Endodermal cell (in vitro differentiated cells): ENCODE results near the gene SSBP4. TPM values are rescaled to one million over a fixed set of nuclear protein-coding genes. Genes with fewer than 3 reads are reported as not detected.

ENCODE experiments used
- DNase-seq: peaks from one replicate; pipeline ENCODE4 v3.0.0-alpha.2; 2017
- H3K27ac ChIP-seq: 2 replicates; pipeline ENCODE4 v1.5.1; 2013; ENCODE audit warnings: mild to moderate bottlenecking, low read depth, low read length, moderate library complexity
- H3K27me3 ChIP-seq: 2 replicates; pipeline ENCODE4 v1.6.1; 2013; ENCODE audit warnings: mild to moderate bottlenecking, low read length, moderate library complexity; ENCODE audit not compliant: insufficient read depth, control insufficient read depth, poor library complexity, severe bottlenecking
- H3K36me3 ChIP-seq: 2 replicates; pipeline ENCODE4 v1.7.0; 2013; ENCODE audit warnings: mild to moderate bottlenecking, low read length, moderate library complexity; ENCODE audit not compliant: control insufficient read depth, insufficient read depth
- H3K4me1 ChIP-seq: one replicate; pipeline ENCODE4 v1.7.0; 2013; ENCODE audit warnings: low read length; ENCODE audit not compliant: control insufficient read depth, insufficient read depth
- H3K4me3 ChIP-seq: 2 replicates; pipeline ENCODE4 v1.5.1; 2013; ENCODE audit warnings: mild to moderate bottlenecking, low read length, moderate library complexity
- H3K9ac ChIP-seq: 2 replicates; pipeline ENCODE4 v1.6.1; 2013; ENCODE audit warnings: mild to moderate bottlenecking, low read length, moderate library complexity; ENCODE audit not compliant: poor library complexity, severe bottlenecking; ENCODE audit errors: extremely low read depth
- H3K9me3 ChIP-seq: 2 replicates; pipeline ENCODE4 v1.6.1; 2013; ENCODE audit warnings: mild to moderate bottlenecking, low read length, moderate library complexity; ENCODE audit not compliant: control insufficient read depth
- H3K27ac Mint-ChIP-seq: 2 replicates; pipeline ENCODE4 v1.8.0; 2020; ENCODE audit warnings: mixed read lengths
- H3K27me3 Mint-ChIP-seq: 2 replicates; pipeline ENCODE4 v1.8.0; 2021; ENCODE audit warnings: mild to moderate bottlenecking, mixed read lengths; ENCODE audit not compliant: insufficient read depth
- H3K36me3 Mint-ChIP-seq: 2 replicates; pipeline ENCODE4 v1.8.0; 2020; ENCODE audit warnings: low read depth, mixed read lengths
- H3K4me1 Mint-ChIP-seq: 2 replicates; pipeline ENCODE4 v1.8.0; 2020; ENCODE audit warnings: mixed read lengths
- H3K4me3 Mint-ChIP-seq: 2 replicates; pipeline ENCODE4 v1.8.0; 2020; ENCODE audit warnings: mild to moderate bottlenecking, moderate library complexity, mixed read lengths
- H3K9me3 Mint-ChIP-seq: 2 replicates; pipeline ENCODE4 v1.8.0; 2020; ENCODE audit warnings: mild to moderate bottlenecking, mixed read lengths
- WGBS, 2 experiments: methylation state at CpG; one replicate each; pipeline versions ENCODE4 v1.1.5 to v1.1.7; 2013; ENCODE audit warnings: missing lambda C conversion rate in 2 of 2, mixed read lengths in 1 of 2; ENCODE audit not compliant: insufficient coverage in 1 of 2, insufficient read length in 1 of 2; 5-methylcytosine and 5-hydroxymethylcytosine counted together
- total RNA-seq, 2 donors: library from RNA; stranded (reverse); fragmentation: NEBNext Ultra II Directional in 1 of 2; extraction: Animal tissue kit (Norgen Biotek cat#: 25700) in 1 of 2; gene quantifications; 2 replicates in 1 of 2; 3 replicates in 1 of 2; pipeline ENCODE4 v1.2.1, GENCODE V29; 2021
- TF ChIP-seq, protein P1 (sequence below): fragments of 200-600 bp; sonication (generic); conservative IDR thresholded peaks from 2 replicates; pipeline ENCODE4 v1.5.0; 2021; ENCODE audit warnings: antibody characterized with exemption, mild to moderate bottlenecking

Gene SSBP4
- total RNA-seq, 2 donors from 2014 or later: 35.9 to 43.5 TPM

DNA sequence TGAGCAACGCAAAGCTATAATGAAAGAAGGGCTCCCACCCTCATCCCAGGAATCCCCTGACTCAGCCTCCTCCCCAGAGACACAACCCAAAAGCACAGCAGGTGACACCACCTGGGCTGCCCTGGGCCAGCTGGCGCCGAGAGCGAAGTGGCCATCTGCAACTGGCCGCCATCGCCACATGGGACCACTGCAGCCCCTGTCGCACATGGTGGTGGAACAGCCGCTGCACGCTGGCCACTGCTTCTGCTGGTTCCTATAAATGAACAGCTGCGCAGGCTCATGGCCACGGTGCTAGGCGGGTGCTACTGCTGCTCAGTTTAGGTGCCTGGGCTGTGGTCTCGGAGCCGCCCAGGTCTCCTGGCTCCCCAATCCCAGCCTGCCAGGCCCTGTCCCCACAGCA, 30.4 kb downstream of the SSBP4 start:
- H3K4me3 ChIP-seq: no peak overlapping the region
- peaks cover 1% of the 10 kb centered on the region for H3K4me1 Mint-ChIP-seq
- no peaks in the 10 kb centered on the region for H3K4me1 ChIP-seq
- WGBS, 2 experiments: 95 to 99% methylated on average over 13 to 14 of the region's 14 CpGs
- TF ChIP-seq, protein P1, sequence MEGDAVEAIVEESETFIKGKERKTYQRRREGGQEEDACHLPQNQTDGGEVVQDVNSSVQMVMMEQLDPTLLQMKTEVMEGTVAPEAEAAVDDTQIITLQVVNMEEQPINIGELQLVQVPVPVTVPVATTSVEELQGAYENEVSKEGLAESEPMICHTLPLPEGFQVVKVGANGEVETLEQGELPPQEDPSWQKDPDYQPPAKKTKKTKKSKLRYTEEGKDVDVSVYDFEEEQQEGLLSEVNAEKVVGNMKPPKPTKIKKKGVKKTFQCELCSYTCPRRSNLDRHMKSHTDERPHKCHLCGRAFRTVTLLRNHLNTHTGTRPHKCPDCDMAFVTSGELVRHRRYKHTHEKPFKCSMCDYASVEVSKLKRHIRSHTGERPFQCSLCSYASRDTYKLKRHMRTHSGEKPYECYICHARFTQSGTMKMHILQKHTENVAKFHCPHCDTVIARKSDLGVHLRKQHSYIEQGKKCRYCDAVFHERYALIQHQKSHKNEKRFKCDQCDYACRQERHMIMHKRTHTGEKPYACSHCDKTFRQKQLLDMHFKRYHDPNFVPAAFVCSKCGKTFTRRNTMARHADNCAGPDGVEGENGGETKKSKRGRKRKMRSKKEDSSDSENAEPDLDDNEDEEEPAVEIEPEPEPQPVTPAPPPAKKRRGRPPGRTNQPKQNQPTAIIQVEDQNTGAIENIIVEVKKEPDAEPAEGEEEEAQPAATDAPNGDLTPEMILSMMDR: no peak
- no peaks in the 10 kb centered on the region for H3K27me3 ChIP-seq
- H3K36me3 Mint-ChIP-seq: peaks cover 19% of the 10 kb centered on the region
- H3K9me3 ChIP-seq: no peaks in the 10 kb centered on the region
- H3K9ac ChIP-seq: no peak overlapping the region
- no peaks in the 10 kb centered on the region for H3K9me3 Mint-ChIP-seq
- no peak overlapping the region for H3K27ac ChIP-seq
- H3K27ac Mint-ChIP-seq: no peak overlapping the region
- peaks cover 14% of the 10 kb centered on the region for H3K36me3 ChIP-seq
- DNase-seq: no peak
- no peak overlapping the region for H3K4me3 Mint-ChIP-seq
- no peaks in the 10 kb centered on the region for H3K27me3 Mint-ChIP-seq

DNA sequence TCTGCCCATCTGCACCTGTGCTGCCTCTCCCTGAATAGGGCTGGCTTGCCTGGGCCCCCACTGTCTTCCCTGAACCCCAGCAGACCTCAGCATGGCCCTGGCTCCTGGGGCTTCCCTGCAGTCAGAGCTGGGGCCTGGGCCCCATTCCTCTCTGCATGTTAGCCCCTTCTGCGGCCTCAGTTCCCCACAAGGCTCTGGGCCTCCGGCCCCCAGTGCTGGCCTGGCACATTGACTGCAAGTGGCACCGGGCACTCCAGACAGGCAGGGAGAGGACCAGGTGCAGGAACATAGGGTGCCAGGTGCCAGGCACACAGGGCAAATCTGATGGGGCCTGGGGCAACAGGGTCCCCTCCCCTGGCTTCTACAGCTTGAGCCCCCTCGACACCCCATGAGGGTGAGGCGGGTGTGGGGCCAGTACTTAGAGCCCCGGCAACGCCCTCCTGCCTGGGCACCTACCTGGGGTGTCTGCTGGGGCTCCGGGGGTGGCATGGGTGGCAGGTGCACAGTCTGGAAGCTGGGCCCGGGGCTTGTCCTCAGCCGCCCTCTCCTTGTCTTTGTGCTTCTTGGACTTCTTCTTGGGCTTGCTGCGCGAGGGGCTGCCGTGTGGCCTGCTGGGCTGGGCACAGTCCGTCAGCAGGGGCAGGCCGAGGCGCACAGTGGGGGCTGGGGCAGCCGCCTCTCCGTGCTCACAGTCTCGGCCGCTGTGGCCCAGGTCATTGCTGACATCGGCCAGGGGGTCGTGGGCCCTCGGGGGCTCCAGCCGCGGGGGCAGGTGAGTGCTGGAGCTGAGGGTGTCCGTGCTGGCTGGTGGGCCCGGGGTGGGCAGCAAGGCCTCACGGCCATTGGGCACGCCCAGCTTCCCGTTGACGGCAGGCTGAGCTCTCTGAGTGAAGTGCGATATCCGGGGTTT, 31.1 kb downstream of the SSBP4 start:
- DNase-seq: no peak
- H3K4me1 ChIP-seq: no peaks in the 10 kb centered on the region
- WGBS, 2 experiments: 87 to 88% methylated on average over 20 to 33 of the region's 33 CpGs
- H3K4me1 Mint-ChIP-seq: peaks cover 1% of the 10 kb centered on the region
- no peak overlapping the region for H3K4me3 Mint-ChIP-seq
- H3K4me3 ChIP-seq: no peak overlapping the region
- H3K9ac ChIP-seq: no peak overlapping the region
- H3K36me3 ChIP-seq: peaks cover 14% of the 10 kb centered on the region
- H3K9me3 ChIP-seq: no peaks in the 10 kb centered on the region
- H3K27ac ChIP-seq: no peak overlapping the region
- peak overlapping the region; percentile 65 for H3K27ac Mint-ChIP-seq
- H3K27me3 ChIP-seq: no peaks in the 10 kb centered on the region
- H3K36me3 Mint-ChIP-seq: peaks cover 19% of the 10 kb centered on the region
- H3K27me3 Mint-ChIP-seq: no peaks in the 10 kb centered on the region
- H3K9me3 Mint-ChIP-seq: no peaks in the 10 kb centered on the region
- TF ChIP-seq, protein P1: no peak

DNA sequence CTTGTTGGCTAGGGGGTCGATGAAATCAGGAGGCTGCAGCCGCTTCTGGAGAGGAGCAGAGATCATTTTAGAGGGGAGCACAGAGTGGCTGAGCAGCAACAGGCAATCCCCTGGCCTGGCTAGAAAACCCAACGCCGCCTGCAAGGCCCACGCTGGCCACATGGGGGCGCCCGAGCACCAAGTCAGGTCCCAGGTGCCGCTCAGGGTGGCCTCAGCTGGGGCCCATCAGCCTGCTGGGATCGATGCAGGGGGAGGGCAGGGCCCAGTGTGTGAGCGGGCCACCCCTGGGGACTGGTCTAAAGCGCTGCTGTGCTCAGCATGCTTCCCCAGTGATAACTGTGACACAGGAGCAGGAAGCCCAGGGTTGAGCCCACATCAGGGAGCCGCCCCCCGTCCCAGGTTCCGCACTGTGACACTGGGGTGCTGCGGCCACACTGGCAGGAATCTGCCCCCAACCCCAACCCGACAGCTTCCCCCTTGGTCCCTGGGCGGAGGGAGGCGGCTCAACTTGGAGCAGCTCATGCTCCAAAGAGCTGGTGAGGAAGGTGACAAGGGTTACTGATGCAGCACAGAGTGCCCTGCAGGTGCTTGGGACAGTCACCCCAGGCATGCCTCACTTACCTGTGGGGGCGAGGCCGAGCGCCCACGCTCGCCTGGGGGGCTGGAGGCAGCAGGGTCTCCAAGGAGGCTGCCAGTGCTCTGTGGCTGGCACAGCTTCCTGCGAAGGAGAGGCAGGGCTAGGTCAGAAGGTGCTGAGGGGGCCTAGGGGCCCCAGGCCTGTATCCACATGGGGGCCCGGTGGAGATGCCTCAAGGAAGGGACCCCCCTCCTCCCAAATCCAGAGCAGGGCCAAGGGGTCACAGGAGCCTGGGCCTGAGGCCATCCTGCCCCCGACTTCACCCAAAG, 32.0 kb downstream of the SSBP4 start:
- H3K27ac Mint-ChIP-seq: peak overlapping the region; percentile 65
- Histone ChIP-seq H3K27ac (no peak overlapping the region), H3K4me3 (no peak overlapping the region), H3K4me1 (no peaks in the 10 kb centered on the region), H3K9ac (no peak overlapping the region), H3K9me3 (no peaks in the 10 kb centered on the region), H3K27me3 (no peaks in the 10 kb centered on the region), H3K36me3 (peaks cover 10% of the 10 kb centered on the region)
- DNase-seq: peak; percentile 97
- peaks cover 22% of the 10 kb centered on the region for H3K36me3 Mint-ChIP-seq
- TF ChIP-seq, protein P1: peak; percentile 97
- no peak overlapping the region for H3K4me3 Mint-ChIP-seq
- no peaks in the 10 kb centered on the region for H3K27me3 Mint-ChIP-seq
- 59 to 64% methylated on average over 15 to 26 of the region's 26 CpGs for WGBS, 2 experiments
- H3K9me3 Mint-ChIP-seq: no peaks in the 10 kb centered on the region
- peaks cover 1% of the 10 kb centered on the region for H3K4me1 Mint-ChIP-seq
